GM21529 (cell line): Measurements from ENCODE around the gene OSGIN1.

Experiments used
- ATAC-seq: cut with Tn5 transposase; IDR thresholded peaks from one replicate; pipeline ENCODE4 v1.9.1; 2021; ENCODE audit not compliant: unreplicated experiment

The OSGIN1 gene

DNA sequence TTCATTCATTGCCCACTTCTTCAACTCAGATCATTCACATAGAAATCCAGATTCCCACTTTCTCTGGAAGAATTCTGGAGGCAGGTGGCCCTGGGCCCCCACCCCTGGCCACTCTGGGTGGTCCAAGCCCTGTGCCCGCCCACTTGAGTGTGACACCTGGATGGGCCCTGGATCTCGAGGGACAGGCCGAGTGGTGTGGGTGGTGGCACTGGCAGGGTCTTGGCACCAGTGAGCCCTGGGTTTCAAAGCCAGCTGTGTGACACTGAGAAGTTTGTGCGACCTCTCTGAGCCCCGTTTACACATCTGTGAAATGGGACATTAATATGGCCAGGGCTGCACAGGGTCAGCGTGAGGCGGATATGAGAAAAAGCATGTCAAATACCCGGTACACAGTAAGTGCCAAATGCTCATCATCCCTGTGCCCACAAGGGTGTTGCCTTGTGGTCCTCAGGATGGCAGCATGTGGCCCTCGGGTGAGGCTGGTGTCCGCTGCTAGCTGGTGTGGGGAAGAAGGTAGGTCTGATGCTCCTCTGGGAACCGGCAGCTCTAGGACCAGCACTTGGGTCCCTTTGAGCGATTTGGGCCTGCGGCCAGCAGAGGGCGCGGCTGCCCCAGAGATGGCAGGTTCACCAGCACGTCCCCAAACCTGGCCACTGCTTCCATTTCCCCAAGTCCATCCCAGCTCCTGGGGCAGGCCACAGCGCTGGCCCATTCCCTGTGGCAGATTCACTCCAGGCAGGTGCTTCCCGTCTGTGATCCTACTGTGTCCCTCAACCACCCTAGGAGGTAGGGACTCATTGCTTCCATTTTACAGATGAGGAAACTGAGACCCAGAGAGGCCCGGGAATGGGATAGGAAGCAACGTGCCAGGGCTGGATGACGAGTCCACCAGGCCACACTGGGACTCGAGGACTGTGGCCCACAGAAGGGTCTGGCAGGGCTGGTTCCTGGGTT, 3.6 kb downstream of the OSGIN1 start:
- peak; percentile 44 for ATAC-seq

- no peak for ATAC-seq
Observed at GRCh38 chr16:83957296-83957855, 4.3 kb downstream of the OSGIN1 start.

DNA sequence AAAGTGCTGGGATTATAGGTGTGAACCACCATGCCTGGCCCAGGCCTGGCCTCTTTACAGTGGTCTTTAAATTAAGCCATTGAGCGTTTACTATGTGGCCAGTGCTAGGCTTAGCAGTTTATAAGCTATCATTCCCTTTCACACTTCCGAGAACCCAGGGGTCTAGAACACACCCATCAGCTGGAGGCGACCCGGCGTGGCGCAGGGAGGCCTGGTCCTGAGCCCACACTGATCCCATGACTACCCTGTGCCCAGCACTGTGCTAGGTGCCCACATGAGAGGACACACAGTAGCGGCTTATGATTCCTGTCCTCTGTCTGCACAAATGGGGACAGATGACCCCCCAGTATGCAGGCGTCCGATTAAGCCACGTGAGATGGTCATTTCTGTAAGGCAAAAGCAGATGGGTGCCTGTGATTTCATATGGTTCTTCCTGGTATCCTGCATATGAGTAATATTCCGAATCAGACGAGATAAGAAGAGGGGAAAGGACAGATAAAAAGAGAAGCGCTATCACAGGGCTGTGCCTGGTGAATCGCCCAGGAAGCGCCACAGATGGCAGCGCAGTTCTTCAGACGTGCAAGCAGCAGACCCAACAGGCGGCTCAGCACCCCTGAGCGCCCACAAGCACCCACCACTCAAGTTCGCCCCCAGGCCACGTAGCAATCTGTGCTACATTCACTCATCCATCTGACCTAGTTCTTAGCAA, 5.3 kb downstream of the OSGIN1 start:
- no peak for ATAC-seq

DNA sequence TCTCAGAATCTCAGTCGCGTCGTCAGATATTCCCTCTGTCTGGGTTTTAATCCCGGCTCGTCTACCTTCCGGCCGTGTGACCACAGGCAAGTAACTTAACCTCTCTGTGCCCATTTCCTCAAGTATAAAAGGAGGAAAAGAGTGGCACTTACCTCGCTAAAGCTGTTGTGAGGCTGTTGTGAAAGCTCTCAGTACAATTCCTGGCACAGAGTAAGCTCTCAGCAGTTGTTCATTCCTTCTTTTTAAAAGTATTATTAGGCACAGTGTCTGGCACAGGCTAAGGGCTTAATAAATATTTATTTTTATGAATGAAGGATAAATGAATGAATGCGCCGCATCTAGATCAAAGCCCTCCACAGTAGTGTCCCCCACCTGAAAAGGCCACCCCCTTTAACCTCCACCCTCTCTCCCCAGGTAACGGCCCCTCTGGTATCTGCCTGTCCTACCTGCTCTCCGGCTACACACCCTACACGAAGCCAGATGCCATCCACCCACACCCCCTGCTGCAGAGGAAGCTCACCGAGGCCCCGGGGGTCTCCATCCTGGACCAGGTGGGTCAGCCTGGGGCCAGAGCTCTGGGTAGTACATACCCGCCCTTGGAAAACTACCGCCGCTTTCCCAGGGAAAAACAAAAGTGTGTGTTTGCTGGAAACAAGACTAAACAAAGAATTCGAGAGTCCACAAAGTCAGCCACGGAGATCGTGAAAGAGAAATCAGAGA, 6.0 kb downstream of the OSGIN1 start:
- ATAC-seq: no peak

DNA sequence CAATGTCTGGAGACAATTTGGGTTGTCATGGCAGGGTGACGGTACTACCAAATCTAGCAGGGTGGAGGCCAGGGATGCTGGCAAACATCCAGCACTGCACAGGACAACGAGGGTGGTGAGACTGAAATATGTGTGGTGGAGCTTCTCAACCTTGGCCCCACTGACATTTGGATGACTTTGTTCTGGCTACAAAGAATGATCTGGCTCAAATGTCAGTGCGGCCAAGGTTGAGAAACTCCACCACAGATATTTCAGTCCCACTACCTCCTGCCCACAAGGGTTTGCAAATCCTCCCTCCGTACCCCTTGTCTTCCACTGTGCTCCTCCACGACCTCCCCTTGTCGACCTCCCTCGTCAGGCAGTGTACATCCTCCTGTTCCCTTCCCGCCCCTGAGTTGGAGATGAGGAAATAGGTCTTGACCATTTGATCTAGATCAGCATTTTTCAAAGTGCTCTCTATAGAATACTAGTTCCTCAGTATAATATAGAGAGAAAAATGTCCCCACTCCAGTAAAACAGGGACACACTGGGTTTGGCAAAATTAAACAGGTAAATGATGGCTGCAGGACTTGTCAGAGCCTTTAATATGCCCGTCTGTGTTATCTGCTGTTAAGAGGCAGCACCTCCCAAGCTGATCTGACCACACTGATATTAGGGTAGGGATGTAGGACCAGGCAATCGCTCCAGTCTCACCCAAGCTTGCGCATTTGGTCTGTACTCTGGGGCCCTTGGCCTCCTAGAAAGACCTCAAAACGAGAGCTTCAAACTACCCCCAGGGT, 6.8 kb downstream of the OSGIN1 start:
- ATAC-seq: no peak

- no peak for ATAC-seq
Observed at GRCh38 chr16:83960521-83961249, 7.6 kb downstream of the OSGIN1 start.

DNA sequence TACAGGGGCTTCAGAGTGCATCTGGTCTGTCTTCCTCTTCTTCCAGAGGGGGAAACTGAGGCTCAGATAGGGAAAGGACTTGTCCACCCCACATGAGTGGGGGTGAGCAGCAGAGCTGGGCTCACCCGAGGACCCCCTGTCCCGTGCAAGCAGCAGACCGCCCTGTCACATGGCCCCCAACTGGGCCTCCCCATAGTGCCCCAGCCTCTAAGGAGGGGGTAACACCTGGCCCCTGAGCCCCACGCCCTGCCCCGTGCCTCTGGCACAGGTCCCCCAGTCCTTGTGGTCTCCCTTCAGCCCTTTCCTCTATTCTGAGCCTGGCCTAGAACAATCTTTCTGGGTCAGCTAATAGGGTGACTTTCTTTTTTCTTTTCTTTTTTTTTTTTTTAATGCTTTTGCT, 8.6 kb downstream of the OSGIN1 start:
- ATAC-seq: no peak

- no peak for ATAC-seq
Observed at GRCh38 chr16:83963277-83964119, 10.5 kb downstream of the OSGIN1 start.

DNA sequence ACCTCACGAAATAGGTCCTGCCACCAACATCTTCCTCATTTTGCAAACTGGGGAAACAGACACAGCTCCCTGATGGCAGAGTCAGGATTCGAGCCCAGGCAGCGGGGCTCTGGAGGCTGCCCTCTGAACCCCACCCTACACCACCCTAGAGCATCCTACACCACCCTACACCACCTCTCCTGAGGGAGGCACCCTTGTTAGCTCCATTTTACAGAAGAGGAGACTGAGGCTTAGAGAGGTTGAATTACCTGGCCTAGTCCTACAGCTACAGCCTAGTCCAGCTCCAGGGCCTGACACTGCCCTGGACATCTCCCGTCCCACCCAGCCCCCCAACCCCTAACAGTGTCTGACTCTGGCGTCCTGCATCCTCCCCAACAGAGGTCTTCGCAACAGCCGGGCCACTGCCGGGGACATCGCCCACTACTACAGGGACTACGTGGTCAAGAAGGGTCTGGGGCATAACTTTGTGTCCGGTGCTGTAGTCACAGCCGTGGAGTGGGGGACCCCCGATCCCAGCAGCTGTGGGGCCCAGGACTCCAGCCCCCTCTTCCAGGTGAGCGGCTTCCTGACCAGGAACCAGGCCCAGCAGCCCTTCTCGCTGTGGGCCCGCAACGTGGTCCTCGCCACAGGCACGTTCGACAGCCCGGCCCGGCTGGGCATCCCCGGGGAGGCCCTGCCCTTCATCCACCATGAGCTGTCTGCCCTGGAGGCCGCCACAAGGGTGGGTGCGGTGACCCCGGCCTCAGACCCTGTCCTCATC, 11.8 kb downstream of the OSGIN1 start:
- no peak for ATAC-seq

- ATAC-seq: no peak
Observed at GRCh38 chr16:83965444-83966152, 12.6 kb downstream of the OSGIN1 start.

DNA sequence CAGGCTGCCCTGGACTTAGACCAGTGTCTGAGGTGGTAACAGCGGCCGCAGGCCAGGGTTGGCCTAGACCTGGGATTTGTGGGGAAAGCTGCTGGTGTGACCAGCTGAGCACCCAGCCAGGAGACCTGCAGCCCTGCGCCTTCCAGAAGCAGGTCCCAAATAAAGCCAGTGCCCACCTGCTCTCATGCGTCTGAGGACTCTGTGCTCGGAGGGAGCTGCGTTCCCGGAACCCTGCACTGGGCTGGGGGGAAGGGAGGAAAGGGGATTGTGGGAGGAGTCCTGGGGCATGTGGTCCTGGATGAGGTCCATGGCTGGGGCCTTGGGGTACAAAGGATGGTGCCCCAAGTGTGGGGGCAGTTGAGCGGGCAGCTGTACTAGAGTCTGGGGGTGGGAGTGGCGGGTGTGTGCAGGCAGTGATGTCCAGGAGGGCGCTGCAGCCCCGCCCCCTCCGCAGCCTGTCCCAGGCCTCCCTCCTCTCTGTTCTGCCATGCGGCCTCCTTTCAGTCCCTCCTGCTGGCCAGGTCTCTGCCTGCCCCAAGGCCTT, 13.2 kb downstream of the OSGIN1 start:
- ATAC-seq: no peak

DNA sequence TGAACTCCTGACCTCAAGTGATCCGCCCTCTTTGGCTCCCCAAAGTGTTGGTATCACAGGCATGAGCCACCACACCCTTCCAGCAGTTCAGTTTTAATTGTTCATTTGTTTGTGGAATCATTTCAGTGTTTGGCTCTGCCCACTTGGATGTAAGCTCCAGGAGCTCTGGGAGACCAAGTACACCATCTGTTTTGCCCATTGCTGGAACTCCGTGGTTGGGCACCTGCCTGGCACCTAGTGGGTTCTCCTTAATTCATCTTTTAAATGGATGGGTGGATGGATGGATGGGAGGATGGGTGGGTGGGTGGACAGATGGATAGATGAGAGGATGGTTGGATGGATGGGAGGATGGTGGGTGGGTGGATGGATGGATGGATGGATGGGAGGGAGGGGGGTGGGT, 14.1 kb downstream of the OSGIN1 start:
- ATAC-seq: no peak

GRCh38 chr16:83967838-83968305, 14.8 kb downstream of the OSGIN1 start, which contains the start of gene NECAB2:
TSS of gene NECAB2 (plus strand) at chr16:83968244. CDS start at chr16:83968649, 405 bp downstream.
- no peak for ATAC-seq

DNA sequence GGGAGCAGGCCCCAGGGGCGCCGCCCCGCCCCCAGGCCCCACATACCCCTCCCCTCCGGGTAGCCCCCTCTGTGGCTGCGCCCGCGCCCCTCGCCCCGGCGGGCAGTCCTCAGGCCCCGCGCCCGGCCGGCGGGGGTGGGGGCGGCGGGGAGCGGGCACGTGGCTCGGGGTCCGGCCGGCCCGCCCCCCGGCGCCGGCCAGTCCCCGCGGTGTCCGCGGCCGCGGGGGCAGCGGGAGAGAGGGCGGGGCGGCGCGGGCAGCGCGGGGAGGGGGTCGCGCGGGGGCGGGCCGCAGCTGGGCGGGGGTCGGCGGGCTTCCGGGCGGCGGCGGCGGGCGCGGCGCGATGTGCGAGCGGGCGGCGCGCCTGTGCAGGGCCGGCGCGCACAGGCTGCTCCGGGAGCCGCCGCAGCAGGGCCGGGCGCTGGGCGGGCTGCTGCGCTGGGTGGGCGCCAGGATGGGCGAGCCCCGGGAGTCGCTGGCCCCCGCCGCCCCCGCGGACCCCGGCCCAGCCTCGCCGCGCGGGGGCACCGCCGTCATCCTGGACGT, 15.3 kb downstream of the OSGIN1 start:
- ATAC-seq: no peak

- ATAC-seq: no peak
Observed at GRCh38 chr16:83968891-83969649, 16.0 kb downstream of the OSGIN1 start.
